Diencephalon (tissue), 1 donor: Measurements from ENCODE around the gene HEPN1. TPM values are rescaled to one million over a fixed set of nuclear protein-coding genes. Genes with fewer than 3 reads are reported as not detected.

Experiments
- total RNA-seq: library from RNA; depleted of rRNA; stranded (reverse); fragments of >200 nt; gene quantifications from one replicate; pipeline ENCODE4 v1.2.3, GENCODE V29; 2014

Gene HEPN1
- not detected for total RNA-seq

GRCh38 chr11:124918950-124919349 is at the start of gene HEPN1:
TSS of gene HEPN1 (plus strand) at chr11:124919250.

DNA sequence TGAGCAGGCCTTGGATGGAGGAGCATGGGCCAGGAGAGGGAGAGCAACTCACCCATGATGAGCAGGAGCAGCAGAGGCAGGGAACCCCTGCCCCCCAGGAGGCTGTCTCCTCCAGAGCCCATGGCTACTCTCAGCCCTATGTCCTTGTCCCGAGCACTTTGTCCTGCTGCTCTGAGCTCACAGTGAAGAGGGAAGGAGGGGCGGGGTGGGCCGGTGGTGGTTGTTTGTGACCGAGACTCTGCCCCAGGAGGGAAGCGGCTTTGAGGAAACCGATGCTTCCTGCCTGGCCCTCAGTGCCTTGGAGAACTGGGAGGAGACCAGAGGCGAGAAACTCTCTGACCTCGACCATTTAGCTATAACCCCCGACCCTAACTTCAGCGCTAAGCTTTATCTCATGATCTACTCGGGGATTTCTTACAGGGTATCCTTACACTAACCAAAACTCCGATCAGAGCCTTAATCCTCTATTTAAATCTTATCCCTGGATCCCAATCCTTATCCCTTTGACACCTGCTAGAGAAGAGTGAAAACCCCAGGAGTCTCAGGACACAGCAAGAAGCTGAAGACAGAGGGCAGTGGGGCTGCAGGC is 21.3 kb upstream of the HEPN1 start, which contains the start of gene ROBO4:
ROBO4 (minus strand) TSS at position 192 of the 589 bp plus-strand sequence; CDS start at position 122, 70 bp downstream.

DNA sequence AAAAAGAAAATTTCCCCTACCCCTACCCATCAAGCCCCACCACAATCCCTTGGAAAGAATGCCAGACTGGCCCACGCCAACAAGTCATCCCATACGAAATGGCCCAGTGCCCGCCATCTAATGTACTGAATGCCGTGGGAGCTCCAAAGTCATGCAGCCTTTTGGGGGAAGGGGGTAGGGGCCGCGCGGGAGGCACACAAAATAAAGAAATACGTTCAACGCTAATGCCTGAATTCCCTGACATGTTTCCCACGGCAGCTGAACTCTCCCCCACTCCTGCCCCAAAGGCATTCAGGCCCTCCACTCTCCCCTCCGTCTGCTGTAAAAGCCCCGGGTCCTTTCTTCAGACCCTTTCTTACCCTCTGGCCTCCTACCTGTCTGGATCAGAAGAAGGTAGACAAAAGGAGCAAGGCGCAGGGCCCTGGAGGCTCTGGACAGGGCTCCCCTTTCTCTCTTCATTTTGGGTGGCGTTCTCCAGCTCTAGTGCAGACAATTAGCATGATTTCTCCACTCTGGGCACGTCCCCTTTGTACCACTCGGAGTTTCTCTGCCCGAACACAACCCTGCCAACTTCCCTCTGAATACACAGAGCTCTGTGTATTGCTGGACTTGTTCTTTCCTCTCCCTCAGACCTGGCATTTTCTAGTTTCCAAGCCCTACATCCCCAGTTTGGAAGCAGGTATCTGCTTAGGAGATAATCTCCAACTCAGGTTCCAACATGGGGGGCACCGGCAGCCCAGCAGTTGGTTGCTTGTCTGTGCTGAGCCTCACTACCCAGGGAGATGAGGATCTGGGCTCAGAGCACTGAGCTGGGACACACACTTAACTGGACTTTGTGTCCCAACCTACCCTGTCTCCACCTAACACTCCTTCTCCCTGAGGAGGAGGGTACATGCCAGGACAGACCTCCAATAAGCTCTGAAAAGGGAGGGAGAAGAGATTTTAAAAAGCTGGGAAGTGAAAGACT is 16.8 kb downstream of the HEPN1 start, which contains the start of gene HEPACAM:
HEPACAM (minus strand) TSS at position 500 of the 967 bp plus-strand sequence; CDS start at position 459, 41 bp downstream.

DNA sequence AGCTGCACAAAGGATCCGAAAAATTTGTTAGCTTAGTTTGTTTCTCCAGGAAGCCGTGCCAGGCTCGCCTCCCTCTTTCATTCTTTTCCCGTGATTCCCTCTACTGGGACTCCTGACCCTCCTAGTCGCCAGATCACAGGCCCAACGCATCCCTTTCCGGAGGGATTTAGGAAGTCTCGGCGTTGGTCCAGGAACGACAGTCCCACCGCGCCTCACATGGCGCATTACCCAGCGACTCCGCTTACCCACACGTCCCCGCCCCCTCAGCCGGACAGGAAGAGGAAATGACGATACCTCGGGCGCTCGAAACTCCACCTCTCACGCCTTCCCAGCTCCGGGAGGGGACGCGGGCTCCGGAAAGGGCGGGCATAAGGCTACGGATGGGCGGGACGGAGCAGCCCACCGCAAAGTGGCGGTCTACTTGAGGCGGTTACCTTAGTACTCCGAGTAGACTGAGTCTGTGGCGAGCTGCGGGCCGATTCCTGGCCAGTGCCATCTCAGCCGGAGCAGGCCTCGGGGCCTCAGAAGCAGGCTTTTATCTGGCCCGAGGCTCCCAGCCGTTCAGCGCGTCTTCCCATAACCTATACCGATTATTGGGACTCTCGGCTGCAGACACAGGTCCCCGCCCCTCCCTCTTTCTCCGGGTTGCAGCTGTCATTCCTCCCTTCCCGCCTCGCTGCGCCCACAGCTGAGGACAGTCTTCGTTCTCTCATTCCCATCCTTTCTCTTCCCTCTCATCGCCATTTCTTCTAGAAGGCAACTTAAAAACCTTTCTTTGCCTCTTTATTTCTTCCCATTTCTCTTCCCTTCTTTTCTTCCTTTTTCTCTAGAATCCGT is 34.9 kb downstream of the HEPN1 start, which contains the start of gene CCDC15:
CCDC15 (plus strand) TSS at position 450 of the 837 bp plus-strand sequence. CDS start 531 bp downstream, outside the sequence.

Other genes with a start within 250 kb of the HEPN1 start
- gene SIAE, start 245.5 kb upstream of the HEPN1 start, total RNA-seq, result 22.6 TPM
- gene SPA17, start 245.3 kb upstream of the HEPN1 start, total RNA-seq, result 16.4 TPM
- gene NRGN, start 179.3 kb upstream of the HEPN1 start, total RNA-seq, result 3.7 TPM
- gene VSIG2, start 167.0 kb upstream of the HEPN1 start, total RNA-seq, result not detected
- gene ESAM, start 157.0 kb upstream of the HEPN1 start, total RNA-seq, result 8.3 TPM
- gene MSANTD2, start 118.8 kb upstream of the HEPN1 start, total RNA-seq, result 21.5 TPM
- 15.5 TPM for gene ROBO3, start 53.8 kb upstream of the HEPN1 start, total RNA-seq
- gene ROBO4, start 21.4 kb upstream of the HEPN1 start, total RNA-seq, result 8.1 TPM
- gene HEPACAM, start 16.8 kb downstream of the HEPN1 start, total RNA-seq, result 59.3 TPM
- gene CCDC15, start 35.0 kb downstream of the HEPN1 start, total RNA-seq, result 3.9 TPM
- gene SLC37A2, start 144.1 kb downstream of the HEPN1 start, total RNA-seq, result 2.1 TPM
- gene TMEM218, start 192.4 kb downstream of the HEPN1 start, total RNA-seq, result 19.4 TPM
- gene PKNOX2, start 245.5 kb downstream of the HEPN1 start, total RNA-seq, result 6.9 TPM